ENCODE measurements around the gene LKAAEAR1.

LKAAEAR1 gene

GRCh38 chr20:64041040-64041780 lies 43.0 kb downstream of the LKAAEAR1 start:
- ATAC-seq = no peak
- TF ChIP-seq ZC3H10 (CRISPR knock-in tag; IDR thresholded peaks at IDR 0.05) (no peak), ZNF565 (CRISPR knock-in tag; conservative IDR thresholded peaks at IDR 0.05; ENCODE audit: low read depth) (no peak), ESRRG (CRISPR knock-in tag; IDR thresholded peaks at IDR 0.05) (no peak), CSDC2 (CRISPR knock-in tag; IDR thresholded peaks at IDR 0.05) (no peak)
- TF ChIP-seq, protein P1, sequence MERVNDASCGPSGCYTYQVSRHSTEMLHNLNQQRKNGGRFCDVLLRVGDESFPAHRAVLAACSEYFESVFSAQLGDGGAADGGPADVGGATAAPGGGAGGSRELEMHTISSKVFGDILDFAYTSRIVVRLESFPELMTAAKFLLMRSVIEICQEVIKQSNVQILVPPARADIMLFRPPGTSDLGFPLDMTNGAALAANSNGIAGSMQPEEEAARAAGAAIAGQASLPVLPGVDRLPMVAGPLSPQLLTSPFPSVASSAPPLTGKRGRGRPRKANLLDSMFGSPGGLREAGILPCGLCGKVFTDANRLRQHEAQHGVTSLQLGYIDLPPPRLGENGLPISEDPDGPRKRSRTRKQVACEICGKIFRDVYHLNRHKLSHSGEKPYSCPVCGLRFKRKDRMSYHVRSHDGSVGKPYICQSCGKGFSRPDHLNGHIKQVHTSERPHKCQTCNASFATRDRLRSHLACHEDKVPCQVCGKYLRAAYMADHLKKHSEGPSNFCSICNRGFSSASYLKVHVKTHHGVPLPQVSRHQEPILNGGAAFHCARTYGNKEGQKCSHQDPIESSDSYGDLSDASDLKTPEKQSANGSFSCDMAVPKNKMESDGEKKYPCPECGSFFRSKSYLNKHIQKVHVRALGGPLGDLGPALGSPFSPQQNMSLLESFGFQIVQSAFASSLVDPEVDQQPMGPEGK (CRISPR knock-in tag; IDR thresholded peaks at IDR 0.05; ENCODE audit: borderline replicate concordance) = no peak
- TF ChIP-seq, protein P2, sequence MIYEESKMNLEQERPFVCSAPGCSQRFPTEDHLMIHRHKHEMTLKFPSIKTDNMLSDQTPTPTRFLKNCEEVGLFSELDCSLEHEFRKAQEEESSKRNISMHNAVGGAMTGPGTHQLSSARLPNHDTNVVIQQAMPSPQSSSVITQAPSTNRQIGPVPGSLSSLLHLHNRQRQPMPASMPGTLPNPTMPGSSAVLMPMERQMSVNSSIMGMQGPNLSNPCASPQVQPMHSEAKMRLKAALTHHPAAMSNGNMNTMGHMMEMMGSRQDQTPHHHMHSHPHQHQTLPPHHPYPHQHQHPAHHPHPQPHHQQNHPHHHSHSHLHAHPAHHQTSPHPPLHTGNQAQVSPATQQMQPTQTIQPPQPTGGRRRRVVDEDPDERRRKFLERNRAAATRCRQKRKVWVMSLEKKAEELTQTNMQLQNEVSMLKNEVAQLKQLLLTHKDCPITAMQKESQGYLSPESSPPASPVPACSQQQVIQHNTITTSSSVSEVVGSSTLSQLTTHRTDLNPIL (CRISPR knock-in tag; IDR thresholded peaks at IDR 0.05; ENCODE audit: low read depth) = no peak

- no peak for ATAC-seq
- no peak for TF ChIP-seq TOX (CRISPR knock-in tag; IDR thresholded peaks at IDR 0.05; ENCODE audit: borderline replicate concordance)
- no peak for TF ChIP-seq ZNF8 (CRISPR knock-in tag; IDR thresholded peaks at IDR 0.05)
- TF ChIP-seq, protein P1 (CRISPR knock-in tag; IDR thresholded peaks at IDR 0.05; ENCODE audit: borderline replicate concordance) = no peak
- no peak for TF ChIP-seq ARNTL (CRISPR knock-in tag; IDR thresholded peaks at IDR 0.05; ENCODE audit: borderline replicate concordance, low read depth)
- no peak for TF ChIP-seq TCF4 (CRISPR knock-in tag; IDR thresholded peaks at IDR 0.05; ENCODE audit: borderline replicate concordance)
Measured at GRCh38 chr20:64040231-64041039, 43.8 kb downstream of the LKAAEAR1 start.

- ATAC-seq = peak; percentile 23
- TF ChIP-seq ESRRG (CRISPR knock-in tag; IDR thresholded peaks at IDR 0.05) (no peak), BACH2 (CRISPR knock-in tag; IDR thresholded peaks at IDR 0.05; ENCODE audit: borderline replicate concordance) (no peak), ZC3H10 (CRISPR knock-in tag; IDR thresholded peaks at IDR 0.05) (no peak), TOX (CRISPR knock-in tag; IDR thresholded peaks at IDR 0.05; ENCODE audit: borderline replicate concordance) (no peak), OSR1 (CRISPR knock-in tag; IDR thresholded peaks at IDR 0.05) (no peak), GLIS3 (CRISPR knock-in tag; IDR thresholded peaks at IDR 0.05) (no peak), ZNF70 (CRISPR knock-in tag; IDR thresholded peaks at IDR 0.05) (no peak), RARB (CRISPR knock-in tag; IDR thresholded peaks at IDR 0.05) (no peak), CSDC2 (CRISPR knock-in tag; IDR thresholded peaks at IDR 0.05) (no peak), ZFP30 (CRISPR knock-in tag; IDR thresholded peaks at IDR 0.05) (no peak), PPARA (CRISPR knock-in tag; IDR thresholded peaks at IDR 0.05; ENCODE audit: borderline replicate concordance) (no peak), ZFP3 (CRISPR knock-in tag; IDR thresholded peaks at IDR 0.05) (no peak), ARNTL (CRISPR knock-in tag; IDR thresholded peaks at IDR 0.05; ENCODE audit: borderline replicate concordance, low read depth) (no peak)
- TF ChIP-seq, protein P1 (CRISPR knock-in tag; IDR thresholded peaks at IDR 0.05; ENCODE audit: borderline replicate concordance) = no peak
Measured at GRCh38 chr20:64039293-64040160, 44.7 kb downstream of the LKAAEAR1 start.

Measured in SK-N-SH treated with all-trans-retinoic acid at 6 μM for 48 hours (cell line).